OCI-M2 (cell line): ENCODE results near the gene RAB1B.
"Not testable (repeated sequence)": the region's sequence is repeated elsewhere in the genome, so short reads cannot be mapped to it uniquely, and the experiment has no call there.

Experiments used
- DNase-seq: peaks from one replicate; lab custom pipeline; 2025; ENCODE audit not compliant: unreplicated experiment; lab: John Stamatoyannopoulos, UW

The RAB1B gene

GRCh38 chr11:66239511-66239910 lies 28.9 kb upstream of the RAB1B start:
- no peak for DNase-seq

GRCh38 chr11:66239998-66240780 lies 28.2 kb upstream of the RAB1B start:
- no peak for DNase-seq

GRCh38 chr11:66240781-66241136 lies 27.7 kb upstream of the RAB1B start:
- no peak for DNase-seq

GRCh38 chr11:66242095-66242765 lies 26.2 kb upstream of the RAB1B start:
- no peak for DNase-seq

- no peak for DNase-seq
Measured at GRCh38 chr11:66243782-66244535, 24.5 kb upstream of the RAB1B start.

GRCh38 chr11:66247295-66247694 lies 21.1 kb upstream of the RAB1B start:
- no peak for DNase-seq

GRCh38 chr11:66247801-66248200 lies 20.6 kb upstream of the RAB1B start:
- DNase-seq, result no peak

GRCh38 chr11:66248903-66249302 lies 19.5 kb upstream of the RAB1B start:
- no peak for DNase-seq

- DNase-seq, result no peak
Measured at GRCh38 chr11:66251809-66252208, 16.6 kb upstream of the RAB1B start.

GRCh38 chr11:66253081-66253480 lies 15.4 kb upstream of the RAB1B start:
- not testable (repeated sequence) for DNase-seq

GRCh38 chr11:66258473-66258893 lies 10.0 kb upstream of the RAB1B start:
- DNase-seq, result no peak

GRCh38 chr11:66259225-66259624 lies 9.2 kb upstream of the RAB1B start:
- no peak for DNase-seq

- DNase-seq, result no peak
Measured at GRCh38 chr11:66259956-66260355, 8.5 kb upstream of the RAB1B start.

GRCh38 chr11:66261578-66261977 lies 6.9 kb upstream of the RAB1B start:
- DNase-seq, result no peak

- no peak for DNase-seq
Measured at GRCh38 chr11:66262191-66262590, 6.2 kb upstream of the RAB1B start.

- no peak for DNase-seq
Measured at GRCh38 chr11:66262696-66263095, 5.7 kb upstream of the RAB1B start.

- DNase-seq, result no peak
Measured at GRCh38 chr11:66263231-66263630, 5.2 kb upstream of the RAB1B start.

- no peak for DNase-seq
Measured at GRCh38 chr11:66263785-66264184, 4.7 kb upstream of the RAB1B start.

- no peak for DNase-seq
Measured at GRCh38 chr11:66264383-66264782, 4.1 kb upstream of the RAB1B start.

GRCh38 chr11:66264914-66265313 lies 3.5 kb upstream of the RAB1B start:
- DNase-seq, result no peak

GRCh38 chr11:66265531-66266377 lies 2.7 kb upstream of the RAB1B start:
- no peak for DNase-seq
